Activated T-cell treated with anti-CD3 and anti-CD28 coated beads, Interleukin-2, amount 50 U/mL, for 48 hours (primary cell): ENCODE data around the gene ANXA2.
"Not testable (repeated sequence)": the region's sequence is repeated elsewhere in the genome, so short reads cannot be mapped to it uniquely, and the experiment has no call there.

ENCODE experiments used
- DNase-seq, 2 experiments: peaks; one replicate each; pipeline ENCODE4 v3.0.0-alpha.2; 2020

ANXA2 gene

GRCh38 chr15:60408463-60408981, 10.7 kb upstream of the ANXA2 start:
- no peak for DNase-seq

- DNase-seq, result no peak
These were observed 9.6 kb upstream of the ANXA2 start for GRCh38 chr15:60407415-60407805.

- no peak for DNase-seq
These were observed 9.0 kb upstream of the ANXA2 start for GRCh38 chr15:60406513-60407414.

GRCh38 chr15:60405399-60405798, 7.6 kb upstream of the ANXA2 start:
- no peak for DNase-seq

GRCh38 chr15:60404351-60404750, 6.6 kb upstream of the ANXA2 start:
- not testable (repeated sequence) for DNase-seq

GRCh38 chr15:60400944-60401343, 3.2 kb upstream of the ANXA2 start:
- no peak for DNase-seq

- DNase-seq, result no peak
These were observed 2.1 kb upstream of the ANXA2 start for GRCh38 chr15:60399931-60400330.

GRCh38 chr15:60399246-60399915, 1.6 kb upstream of the ANXA2 start:
- peak in 1 of 2 experiments; percentile 34 for DNase-seq

GRCh38 chr15:60396958-60397771, 621 bp downstream of the ANXA2 start:
- peak; percentile 65 to 75 for DNase-seq

GRCh38 chr15:60396560-60396957, 1.2 kb downstream of the ANXA2 start:
- DNase-seq, result no peak

GRCh38 chr15:60396100-60396499, 1.7 kb downstream of the ANXA2 start:
- DNase-seq, result no peak

GRCh38 chr15:60395276-60396011, 2.3 kb downstream of the ANXA2 start:
- DNase-seq, result no peak

GRCh38 chr15:60394689-60395097, 3.1 kb downstream of the ANXA2 start:
- DNase-seq, result no peak

GRCh38 chr15:60392986-60393790, 4.6 kb downstream of the ANXA2 start:
- peak; percentile 41 to 42 for DNase-seq

GRCh38 chr15:60392601-60392985, 5.2 kb downstream of the ANXA2 start:
- peak; percentile 39 to 52 for DNase-seq

GRCh38 chr15:60391722-60392315, 6.0 kb downstream of the ANXA2 start:
- DNase-seq, result no peak

- DNase-seq, result no peak
These were observed 6.8 kb downstream of the ANXA2 start for GRCh38 chr15:60390871-60391501.

GRCh38 chr15:60390231-60390630, 7.6 kb downstream of the ANXA2 start:
- no peak for DNase-seq

GRCh38 chr15:60389261-60390077, 8.3 kb downstream of the ANXA2 start:
- DNase-seq, result peak in 1 of 2 experiments; percentile 42

- DNase-seq, result no peak
These were observed 10.5 kb downstream of the ANXA2 start for GRCh38 chr15:60387321-60387720.
